SH-SY5Y (cell line): ENCODE results near the gene OR14C36.

Experiments
- GATA2 ChIP-seq: IDR thresholded peaks from 2 replicates; pipeline ENCODE4 v1.6.1; 2011; ENCODE audit warnings: mild to moderate bottlenecking, low read depth, low read length
- GATA3 ChIP-seq: IDR thresholded peaks from 2 replicates; pipeline ENCODE4 v1.6.1; 2011; ENCODE audit warnings: low read depth, mild to moderate bottlenecking, low read length, moderate library complexity

DNA sequence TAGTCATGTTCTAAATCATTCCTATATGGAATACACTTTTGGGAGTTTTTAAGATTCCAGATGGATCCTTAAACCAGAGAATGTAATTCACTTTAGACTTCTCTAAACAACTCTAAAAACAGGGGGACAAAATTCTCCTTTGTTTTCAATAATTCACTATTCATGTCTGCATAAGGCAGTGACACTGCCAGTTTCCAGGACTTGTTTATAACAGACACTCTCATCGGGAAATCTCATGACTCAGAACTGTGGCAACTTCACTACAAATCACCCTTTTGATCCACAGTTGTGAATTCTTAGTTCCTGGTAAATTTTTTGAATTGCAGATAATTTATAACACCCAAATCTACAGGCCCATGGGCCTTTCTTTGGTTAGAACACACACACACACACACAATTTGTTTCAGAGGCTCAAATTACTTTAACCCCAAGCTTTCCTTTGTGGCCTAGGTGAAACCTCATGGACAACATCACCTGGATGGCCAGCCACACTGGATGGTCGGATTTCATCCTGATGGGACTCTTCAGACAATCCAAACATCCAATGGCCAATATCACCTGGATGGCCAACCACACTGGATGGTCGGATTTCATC lies 12.6 kb downstream of the OR14C36 start, which contains the start of gene OR2T4:
- TF ChIP-seq GATA2 (no peak), GATA3 (no peak)
